ENCODE results near the gene OOSP2. TPM values are rescaled to one million over a fixed set of nuclear protein-coding genes. Genes with fewer than 3 reads are reported as not detected.
"Not testable (repeated sequence)": the region's sequence is repeated elsewhere in the genome, so short reads cannot be mapped to it uniquely, and the experiment has no call there.

OOSP2 gene
- total RNA-seq, 1 donor from 2014 or later = not detected

- H3K9me3 Mint-ChIP-seq (ENCODE audit: unreplicated experiment) = no peaks in the 10 kb centered on the region
- H3K27me3 Mint-ChIP-seq (ENCODE audit: unreplicated experiment) = no peaks in the 10 kb centered on the region
- no peak overlapping the region for H3K4me3 Mint-ChIP-seq (ENCODE audit: unreplicated experiment)
Measured at GRCh38 chr11:60029015-60029632, 11.1 kb upstream of the OOSP2 start.

GRCh38 chr11:60050422-60050821, 10.2 kb downstream of the OOSP2 start:
- H3K4me3 Mint-ChIP-seq (ENCODE audit: unreplicated experiment); H3K27me3 Mint-ChIP-seq (ENCODE audit: unreplicated experiment); H3K27ac Mint-ChIP-seq (ENCODE audit: unreplicated experiment); H3K36me3 Mint-ChIP-seq (ENCODE audit: unreplicated experiment); H3K9me3 Mint-ChIP-seq (ENCODE audit: unreplicated experiment); H3K4me1 Mint-ChIP-seq (ENCODE audit: unreplicated experiment); DNase-seq (ENCODE audit: extremely low spot score, unreplicated experiment): not testable (repeated sequence)

More at GRCh38 chr11:60029015-60029632, 11.1 kb upstream of the OOSP2 start:
- Mint-ChIP-seq H3K36me3 (ENCODE audit: unreplicated experiment) (no peaks in the 10 kb centered on the region), H3K27ac (ENCODE audit: unreplicated experiment) (no peak overlapping the region), H3K4me1 (ENCODE audit: unreplicated experiment) (no peaks in the 10 kb centered on the region)
- TF ChIP-seq CTCF (IDR thresholded peaks at IDR 0.05) = no peak
- DNase-seq (ENCODE audit: extremely low spot score, unreplicated experiment) = no peak

- not testable (repeated sequence) for H3K9me3 Mint-ChIP-seq (ENCODE audit: unreplicated experiment); DNase-seq (ENCODE audit: extremely low spot score, unreplicated experiment); H3K4me1 Mint-ChIP-seq (ENCODE audit: unreplicated experiment); H3K27me3 Mint-ChIP-seq (ENCODE audit: unreplicated experiment); H3K4me3 Mint-ChIP-seq (ENCODE audit: unreplicated experiment); H3K36me3 Mint-ChIP-seq (ENCODE audit: unreplicated experiment); H3K27ac Mint-ChIP-seq (ENCODE audit: unreplicated experiment)
Measured at GRCh38 chr11:60050839-60051238, 10.6 kb downstream of the OOSP2 start.

GRCh38 chr11:60056349-60056969, 16.2 kb downstream of the OOSP2 start, which contains the start of gene MS4A3:
TSS of gene MS4A3 (plus strand) at chr11:60056665. CDS start at chr11:60061161, 4,496 bp downstream.
- Mint-ChIP-seq H3K36me3 (ENCODE audit: unreplicated experiment) (no peaks in the 10 kb centered on the region), H3K27me3 (ENCODE audit: unreplicated experiment) (no peaks in the 10 kb centered on the region), H3K27ac (ENCODE audit: unreplicated experiment) (no peak within 1 kb of the TSS)

GRCh38 chr11:60059052-60059451, 18.8 kb downstream of the OOSP2 start:
- Mint-ChIP-seq H3K4me3 (ENCODE audit: unreplicated experiment) (no peak overlapping the region), H3K27ac (ENCODE audit: unreplicated experiment) (no peak overlapping the region), H3K9me3 (ENCODE audit: unreplicated experiment) (no peaks in the 10 kb centered on the region), H3K4me1 (ENCODE audit: unreplicated experiment) (no peaks in the 10 kb centered on the region), H3K27me3 (ENCODE audit: unreplicated experiment) (no peaks in the 10 kb centered on the region), H3K36me3 (ENCODE audit: unreplicated experiment) (no peaks in the 10 kb centered on the region)
- TF ChIP-seq CTCF (IDR thresholded peaks at IDR 0.05) = no peak
- DNase-seq (ENCODE audit: extremely low spot score, unreplicated experiment) = no peak

More at GRCh38 chr11:60056349-60056969, 16.2 kb downstream of the OOSP2 start, which contains the start of gene MS4A3:
- H3K9me3 Mint-ChIP-seq (ENCODE audit: unreplicated experiment) = no peaks in the 10 kb centered on the region
- no peaks in the 10 kb centered on the region for H3K4me1 Mint-ChIP-seq (ENCODE audit: unreplicated experiment)
- no peak within 1 kb of the TSS for H3K4me3 Mint-ChIP-seq (ENCODE audit: unreplicated experiment)
- DNase-seq (ENCODE audit: extremely low spot score, unreplicated experiment) = no peak
- TF ChIP-seq CTCF (IDR thresholded peaks at IDR 0.05) = no peak

GRCh38 chr11:60059521-60060240, 19.5 kb downstream of the OOSP2 start:
- no peak overlapping the region for H3K27ac Mint-ChIP-seq (ENCODE audit: unreplicated experiment)
- H3K4me3 Mint-ChIP-seq (ENCODE audit: unreplicated experiment) = no peak overlapping the region
- no peaks in the 10 kb centered on the region for H3K4me1 Mint-ChIP-seq (ENCODE audit: unreplicated experiment)
- no peak for TF ChIP-seq CTCF (IDR thresholded peaks at IDR 0.05)
- H3K36me3 Mint-ChIP-seq (ENCODE audit: unreplicated experiment) = no peaks in the 10 kb centered on the region
- no peaks in the 10 kb centered on the region for H3K9me3 Mint-ChIP-seq (ENCODE audit: unreplicated experiment)
- DNase-seq (ENCODE audit: extremely low spot score, unreplicated experiment) = no peak
- H3K27me3 Mint-ChIP-seq (ENCODE audit: unreplicated experiment) = no peaks in the 10 kb centered on the region

Measured in osteocyte (in vitro differentiated cells).